Measurements from ENCODE around the gene ADIRF.
"Not testable (repeated sequence)": the region's sequence is repeated elsewhere in the genome, so short reads cannot be mapped to it uniquely, and the experiment has no call there.

The ADIRF gene

DNA sequence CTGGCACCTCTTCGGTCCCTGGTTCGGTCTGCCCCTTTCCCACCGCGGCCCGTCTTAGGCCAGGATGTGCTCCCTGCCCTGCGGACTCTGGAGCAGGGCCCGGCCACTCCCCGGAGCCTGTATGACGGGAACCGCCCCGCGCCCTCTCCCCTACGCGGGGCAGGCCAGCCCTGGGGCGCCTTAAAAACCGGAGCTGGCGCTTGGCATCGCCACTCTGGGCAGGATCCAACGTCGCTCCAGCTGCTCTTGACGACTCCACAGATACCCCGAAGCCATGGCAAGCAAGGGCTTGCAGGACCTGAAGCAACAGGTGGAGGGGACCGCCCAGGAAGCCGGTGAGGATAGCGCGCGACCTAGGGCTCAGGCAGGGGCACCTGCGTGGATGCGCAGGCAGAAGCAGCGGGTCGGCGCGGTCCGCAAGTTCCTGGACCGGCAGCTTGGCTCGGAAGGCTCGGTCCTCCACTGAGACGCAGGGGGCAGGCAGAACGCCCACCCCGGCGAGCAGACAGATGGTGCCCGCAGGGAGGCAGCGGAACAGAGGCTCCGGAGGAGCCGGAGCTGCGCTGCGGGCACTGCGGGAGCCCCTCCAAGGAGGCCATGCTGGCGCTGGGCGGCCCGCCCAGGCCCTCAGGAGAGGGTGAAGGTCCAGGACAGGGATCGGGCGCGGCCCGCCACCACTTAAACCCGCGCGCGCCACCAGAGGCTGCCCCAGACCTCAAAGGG lies at the start of gene ADIRF:
ADIRF (plus strand) TSS at position 212 of the 723 bp plus-strand sequence; CDS start at position 275, 63 bp downstream.
- FAIRE-seq, result no peak

DNA sequence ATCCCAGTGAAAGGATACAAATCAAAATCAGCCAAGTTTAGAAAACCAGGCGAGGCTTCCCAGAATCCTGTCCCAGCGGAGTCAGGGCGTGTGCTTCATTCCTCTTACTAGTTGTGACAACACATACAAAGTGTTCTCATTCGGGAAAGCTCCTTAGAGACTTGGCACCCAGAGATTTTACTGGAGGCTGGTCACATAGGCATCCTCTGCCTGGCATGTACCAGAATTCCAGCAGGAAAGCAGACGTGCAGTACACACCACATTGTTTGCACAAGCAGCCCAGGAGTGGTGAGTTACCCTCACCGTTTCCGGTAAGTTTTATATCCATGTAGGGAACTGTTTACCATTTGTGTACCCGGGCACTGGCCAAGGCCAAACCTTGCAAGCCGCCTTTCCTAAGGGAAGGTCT lies 45.7 kb upstream of the ADIRF start:
- no peak for FAIRE-seq

DNA sequence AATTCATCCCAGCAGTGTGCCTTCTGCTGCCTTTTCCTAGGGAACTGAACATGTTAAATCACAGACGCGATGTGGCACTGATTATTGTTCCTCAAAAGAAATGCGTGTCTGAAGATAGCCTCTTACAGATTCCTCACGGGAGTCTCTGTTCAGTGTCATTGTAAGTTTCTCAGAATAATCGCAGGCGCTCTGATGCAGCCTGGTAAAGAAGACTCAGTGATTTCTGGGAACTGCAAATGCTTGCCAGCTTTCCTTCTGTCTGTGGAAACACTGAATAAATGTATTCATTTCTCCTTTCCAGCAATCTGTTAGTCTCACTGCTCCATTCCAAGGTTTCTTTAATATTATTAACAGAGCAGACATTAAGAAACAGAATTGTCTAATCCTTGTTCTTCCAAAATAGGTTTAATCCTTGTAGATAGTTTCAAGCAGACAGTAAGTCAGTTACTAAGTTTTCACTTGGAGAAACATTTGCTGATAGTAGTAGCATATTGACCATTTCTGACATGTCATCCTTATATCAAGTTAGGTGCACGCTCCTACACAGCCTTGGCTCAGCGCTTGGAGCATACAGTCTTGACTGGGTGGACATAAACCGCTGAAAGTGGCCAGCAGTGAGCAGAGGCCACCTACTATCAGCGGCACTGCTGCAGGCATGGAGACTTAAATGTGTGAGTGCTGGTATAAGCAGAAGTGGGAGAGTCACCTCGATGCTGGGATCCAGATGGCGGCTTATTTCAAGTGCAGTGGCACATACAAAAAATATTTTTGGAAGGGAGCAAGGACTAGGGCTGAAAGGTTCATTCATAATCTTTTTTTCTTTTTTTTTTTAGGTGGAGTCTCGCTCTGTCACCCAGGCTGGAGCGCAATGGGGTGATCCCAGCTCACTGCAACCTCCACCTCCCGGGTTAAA lies 38.6 kb upstream of the ADIRF start:
- no peak for FAIRE-seq

DNA sequence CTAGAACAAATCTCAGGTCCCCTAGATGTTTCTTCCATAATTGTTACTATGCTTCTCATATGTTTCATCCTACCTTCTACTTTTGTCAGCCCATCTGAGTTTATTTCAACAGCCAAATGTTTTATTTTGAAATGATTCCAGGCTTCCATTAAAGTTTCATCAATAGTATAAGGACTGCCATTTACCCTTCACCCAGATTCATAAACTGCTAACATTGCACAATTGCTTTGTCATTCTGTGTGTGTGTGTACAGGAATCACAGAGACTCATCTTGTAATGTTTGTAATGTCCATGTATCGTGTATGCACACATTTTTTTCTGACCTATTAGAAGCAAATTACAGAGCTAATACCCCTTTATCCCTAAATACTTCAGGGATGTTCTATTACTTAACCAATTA lies 36.4 kb upstream of the ADIRF start:
- FAIRE-seq, result no peak

DNA sequence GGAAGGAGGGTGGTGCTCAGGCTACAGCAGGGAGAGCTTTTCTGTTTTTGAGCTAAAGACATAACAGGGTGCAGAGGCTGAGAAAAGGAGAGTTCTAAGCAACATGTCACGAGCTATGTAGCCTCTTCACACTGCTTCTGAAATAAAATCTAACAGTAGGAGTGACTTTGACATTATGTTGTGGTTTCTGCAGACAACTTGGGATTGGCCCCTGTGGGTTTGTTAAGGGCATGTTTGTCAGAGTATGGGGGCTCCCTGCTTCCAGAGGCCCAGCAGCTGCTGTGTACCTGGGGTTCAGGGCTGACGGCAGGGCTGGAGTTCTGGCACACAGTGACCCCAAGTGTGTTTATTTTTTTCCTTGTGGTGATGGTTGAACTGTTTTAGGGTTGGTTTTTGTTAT lies 35.6 kb upstream of the ADIRF start:
- no peak for FAIRE-seq

DNA sequence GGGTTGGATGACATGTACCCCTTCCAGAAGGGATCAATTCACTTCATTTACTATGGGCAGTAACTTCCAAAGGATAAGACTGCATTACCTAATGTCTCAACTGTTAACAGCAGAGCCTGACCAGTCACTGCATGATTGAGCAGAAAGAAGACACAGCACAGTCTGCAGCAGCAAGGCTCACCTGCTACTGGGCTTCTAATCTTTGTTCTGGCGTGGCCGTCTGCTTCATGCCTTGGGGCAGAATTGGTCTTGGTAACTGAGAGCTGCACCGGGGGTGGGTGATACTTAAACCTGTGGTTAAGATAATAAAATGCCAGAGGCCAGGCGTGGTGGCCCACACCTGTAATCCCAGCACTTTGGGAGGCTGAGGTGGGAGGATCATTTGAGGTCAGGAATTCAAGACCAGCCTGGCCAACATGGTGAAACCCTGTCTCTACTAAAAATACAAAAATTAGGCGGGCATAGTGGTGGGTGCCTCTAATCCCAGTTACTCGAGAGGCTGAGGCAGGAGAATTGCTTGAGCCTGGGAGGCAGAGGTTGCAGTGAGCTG lies 34.0 kb upstream of the ADIRF start:
- not testable (repeated sequence) for FAIRE-seq

DNA sequence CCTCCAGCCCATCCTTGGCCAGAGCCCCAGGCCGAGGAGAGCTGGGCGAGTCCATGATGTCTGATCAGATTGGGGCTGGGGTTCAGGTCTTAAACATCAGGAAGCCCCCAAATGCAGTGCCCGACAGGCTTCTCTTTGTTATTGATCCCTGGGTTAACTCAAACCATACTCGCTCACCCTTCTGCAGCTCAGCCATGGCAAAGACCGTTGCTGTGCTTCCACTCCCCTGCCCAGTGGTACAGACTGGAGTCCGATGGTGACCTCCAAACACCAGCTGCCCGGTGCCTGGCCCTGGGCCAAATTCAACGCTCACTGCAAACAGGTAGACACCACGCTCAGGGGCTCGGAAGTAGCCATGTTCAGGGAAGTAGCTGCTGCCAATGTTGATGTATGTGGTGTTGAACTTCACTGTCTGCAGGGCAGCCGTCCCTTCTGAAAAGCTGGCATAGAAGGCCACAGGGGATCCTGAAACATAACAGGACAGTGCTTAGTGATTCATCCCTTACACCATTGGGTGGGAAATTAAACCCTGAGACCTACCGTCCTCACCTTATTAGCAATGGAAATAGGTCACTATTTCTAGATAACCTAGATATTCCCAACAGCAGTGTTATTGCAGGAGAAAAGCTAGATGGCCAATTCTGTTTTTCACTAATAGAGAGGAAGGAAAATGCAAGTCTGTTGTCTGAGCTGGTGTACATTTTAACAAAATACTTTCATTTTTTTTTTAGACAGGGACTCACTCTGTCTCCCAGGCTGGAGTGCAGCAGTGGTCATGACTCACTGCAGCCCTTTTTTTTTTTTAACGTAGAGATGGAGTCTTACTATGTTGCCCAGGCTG lies 31.4 kb upstream of the ADIRF start:
- no peak for FAIRE-seq

DNA sequence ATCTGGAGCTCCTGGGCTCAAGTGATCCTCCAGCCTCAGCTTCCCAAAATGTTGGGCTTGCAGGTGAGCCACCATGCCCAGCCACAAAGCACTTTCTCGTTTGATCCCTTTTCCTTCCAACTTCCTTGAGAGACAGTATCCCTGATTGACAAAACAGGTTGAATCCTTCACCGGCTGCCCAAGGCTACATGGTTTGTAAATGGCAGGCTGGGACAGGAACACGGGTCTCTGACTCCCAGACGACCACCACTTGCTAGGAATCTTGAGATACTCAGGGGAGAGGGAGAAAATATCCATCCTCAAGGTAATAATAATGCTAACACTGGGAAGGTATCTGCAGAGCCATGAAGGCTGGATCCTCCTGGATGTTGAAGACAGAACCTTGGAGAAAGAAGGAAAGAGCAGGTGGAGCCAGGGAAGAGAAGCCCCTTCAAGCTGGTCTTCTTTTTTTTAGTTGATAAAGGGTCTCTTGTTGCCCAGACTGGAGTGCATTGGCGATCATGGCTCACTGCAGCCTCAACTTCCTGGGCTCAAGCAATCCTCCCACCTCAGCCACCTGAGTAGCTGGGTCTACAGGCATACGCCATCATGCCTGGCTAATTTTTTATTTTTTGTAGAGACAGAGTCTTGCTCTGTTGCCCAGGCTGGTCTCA lies 30.7 kb upstream of the ADIRF start:
- no peak for FAIRE-seq

DNA sequence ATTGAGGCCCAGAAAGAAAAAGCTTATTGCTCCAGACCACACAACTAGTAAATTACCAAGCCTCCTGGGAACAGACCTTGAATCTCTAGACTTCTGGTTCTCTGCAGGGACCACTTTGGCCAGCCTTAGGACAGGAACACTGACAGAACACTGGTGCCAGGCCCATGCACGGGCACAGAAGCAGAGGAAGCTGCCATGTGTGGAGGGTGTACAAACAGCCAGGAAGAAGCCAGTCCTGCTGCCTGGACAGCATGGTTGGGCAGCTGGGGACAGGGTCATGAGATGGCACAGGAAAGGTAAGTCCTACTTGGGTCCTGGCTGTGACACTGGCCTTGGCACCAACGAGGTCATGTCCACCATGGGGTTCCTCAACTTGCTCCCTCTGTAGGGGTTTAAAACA lies 30.0 kb upstream of the ADIRF start:
- FAIRE-seq, result no peak

DNA sequence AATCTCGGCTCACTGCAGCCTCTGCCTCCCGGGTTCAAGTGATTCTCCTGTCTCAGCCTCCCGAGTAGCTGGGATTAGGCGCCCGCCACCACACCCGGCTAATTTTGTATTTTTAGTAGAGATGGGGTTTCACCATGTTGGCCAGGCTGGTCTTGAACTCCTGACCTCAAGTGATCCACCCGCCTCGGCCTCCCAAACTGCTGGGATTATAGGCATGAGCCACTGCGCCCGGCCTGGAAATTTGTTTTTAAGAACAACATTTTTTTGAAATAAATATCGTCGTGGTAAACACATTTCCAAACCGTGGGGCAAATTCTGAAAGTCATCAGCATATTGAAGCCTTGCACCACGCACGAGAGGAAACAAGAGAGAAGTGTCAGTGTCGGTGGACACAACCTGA lies 28.2 kb upstream of the ADIRF start:
- FAIRE-seq, result not testable (repeated sequence)

DNA sequence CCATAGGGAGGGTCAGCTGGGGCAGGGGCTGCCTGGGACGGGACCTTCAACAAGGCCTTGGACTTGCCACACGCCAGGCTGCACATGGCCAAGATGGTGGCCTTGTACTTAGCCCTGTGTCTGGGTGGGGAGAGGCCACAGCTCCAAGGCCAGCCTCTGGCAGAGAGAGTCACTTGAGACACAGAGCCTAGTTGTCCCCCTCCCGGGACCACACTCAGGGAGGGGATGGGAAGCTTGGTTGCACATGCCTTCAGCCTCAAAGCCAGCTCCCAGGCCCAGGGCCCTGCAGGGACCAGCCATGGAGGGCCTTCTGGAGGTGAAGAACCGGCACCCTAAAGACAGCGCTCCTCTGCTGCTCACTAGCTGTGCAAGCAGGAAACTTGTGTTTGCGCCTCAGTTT lies 27.6 kb upstream of the ADIRF start:
- no peak for FAIRE-seq

DNA sequence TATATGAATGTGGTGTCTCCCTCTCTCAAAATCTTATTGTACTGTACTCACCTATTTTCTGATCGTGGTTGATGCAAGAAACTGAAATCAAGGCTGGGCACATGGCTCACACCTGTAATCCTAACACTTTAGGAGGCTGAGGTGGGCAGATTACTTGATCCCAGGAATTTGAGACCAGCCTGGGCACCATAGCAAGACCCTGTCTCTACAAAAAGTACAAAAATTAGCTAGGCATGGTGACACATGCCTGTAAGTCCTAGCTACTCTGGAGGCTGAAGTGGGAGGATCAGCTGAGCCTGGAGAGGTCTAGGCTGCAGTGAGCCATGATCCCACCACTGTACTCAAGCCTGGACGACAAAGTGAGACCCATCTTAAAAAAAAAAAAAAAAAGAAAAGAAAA lies 26.9 kb upstream of the ADIRF start:
- FAIRE-seq, result no peak

DNA sequence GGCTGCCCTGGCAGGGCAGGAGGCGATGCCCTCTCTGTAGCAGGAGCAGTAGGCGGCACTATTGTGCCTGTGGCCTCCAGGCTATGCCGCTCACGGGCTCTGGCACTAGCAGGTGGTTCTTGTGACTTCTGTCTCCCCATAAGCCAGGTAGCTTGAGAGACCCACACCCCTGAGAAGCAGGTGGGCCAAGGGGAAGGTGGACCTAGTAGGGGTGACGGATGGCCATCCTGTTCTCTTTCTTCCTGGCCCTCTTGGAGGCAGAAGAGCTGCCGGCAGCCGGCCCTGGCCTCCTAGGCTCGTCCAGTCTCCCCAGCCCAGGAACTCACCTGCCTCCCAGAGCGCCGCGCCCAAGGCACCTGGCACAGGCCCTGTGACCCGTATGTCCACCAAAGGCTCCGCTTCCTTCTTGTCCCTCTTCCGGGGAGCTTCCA lies 26.3 kb upstream of the ADIRF start:
- FAIRE-seq, result no peak

DNA sequence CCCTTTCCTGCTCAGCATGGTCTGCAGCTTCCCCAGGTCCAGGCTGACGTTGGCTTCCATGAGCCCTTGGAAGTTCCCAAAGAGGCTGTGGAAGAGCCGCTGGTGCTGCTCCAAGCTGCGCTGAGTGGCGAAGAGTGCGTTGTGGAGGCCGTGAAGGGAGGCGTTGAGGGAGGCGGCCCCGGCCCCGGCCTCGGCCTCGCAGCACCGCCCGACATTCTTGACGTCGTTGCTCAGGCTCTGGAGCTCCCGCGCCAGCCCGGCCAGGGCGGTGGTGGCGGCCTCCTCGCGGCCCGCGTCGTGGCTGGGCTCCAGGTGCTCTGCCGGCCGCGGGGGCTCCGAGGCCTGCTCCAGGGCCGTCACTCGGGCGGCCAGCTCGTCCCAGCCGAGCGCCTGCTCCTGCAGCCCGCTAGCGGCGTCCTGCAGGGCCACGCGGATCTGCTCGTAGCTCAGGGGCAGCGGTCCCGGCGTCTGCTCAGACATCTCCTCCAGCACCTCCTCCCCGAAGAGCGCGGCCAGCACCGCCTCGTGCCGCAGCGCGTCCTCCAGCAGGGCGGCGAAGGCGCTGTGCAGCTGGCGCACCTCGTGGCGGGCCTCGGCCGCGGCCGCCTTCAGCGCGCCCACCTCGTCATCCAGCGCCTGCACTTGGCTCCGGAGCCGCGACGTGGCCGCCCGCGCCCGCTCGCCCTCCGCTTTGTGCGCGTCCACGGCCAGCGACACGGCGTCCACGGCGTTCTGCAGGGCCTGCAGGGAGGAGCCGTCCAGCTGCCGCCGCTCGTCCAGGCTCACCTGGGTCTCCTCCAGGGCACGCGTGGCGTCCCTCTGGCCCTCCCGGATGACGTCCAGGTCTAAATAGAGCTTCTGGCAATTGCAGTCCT lies 25.6 kb upstream of the ADIRF start:
- FAIRE-seq, result no peak

DNA sequence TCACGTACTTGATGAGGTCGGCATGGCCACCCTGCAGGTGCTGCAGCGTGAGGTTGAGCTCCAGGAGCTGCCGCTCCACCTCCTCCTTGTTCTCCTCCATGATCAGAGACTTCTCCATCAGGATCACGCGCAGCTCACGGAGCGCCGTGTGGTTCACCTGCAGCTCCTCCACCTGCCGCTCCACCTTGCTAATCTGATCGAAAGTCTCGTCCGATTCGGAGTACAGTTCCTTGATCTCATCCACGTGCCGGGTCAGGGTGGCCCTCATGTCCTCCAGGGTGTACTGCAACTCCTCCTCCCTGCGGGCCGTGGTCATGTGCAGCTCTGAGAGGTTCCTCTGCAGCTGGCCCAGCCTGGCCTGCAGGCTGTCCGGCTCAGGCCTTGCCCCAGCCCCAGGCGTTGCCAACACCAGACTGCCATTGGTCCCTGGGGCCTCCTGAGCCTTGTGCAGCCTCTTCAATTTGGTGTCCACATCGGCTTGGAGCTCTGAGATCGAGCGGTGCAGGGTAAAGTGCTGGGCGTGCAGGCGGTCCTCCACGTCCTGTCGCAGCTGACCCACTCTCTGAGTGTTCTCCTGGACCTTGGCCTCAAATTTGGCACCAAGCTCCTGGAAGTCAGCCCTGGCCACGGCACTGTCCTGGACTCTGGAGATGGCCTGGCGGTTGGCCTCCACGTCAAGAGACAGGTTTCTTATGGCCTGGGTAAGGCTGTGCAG lies 24.8 kb upstream of the ADIRF start:
- no peak for FAIRE-seq

DNA sequence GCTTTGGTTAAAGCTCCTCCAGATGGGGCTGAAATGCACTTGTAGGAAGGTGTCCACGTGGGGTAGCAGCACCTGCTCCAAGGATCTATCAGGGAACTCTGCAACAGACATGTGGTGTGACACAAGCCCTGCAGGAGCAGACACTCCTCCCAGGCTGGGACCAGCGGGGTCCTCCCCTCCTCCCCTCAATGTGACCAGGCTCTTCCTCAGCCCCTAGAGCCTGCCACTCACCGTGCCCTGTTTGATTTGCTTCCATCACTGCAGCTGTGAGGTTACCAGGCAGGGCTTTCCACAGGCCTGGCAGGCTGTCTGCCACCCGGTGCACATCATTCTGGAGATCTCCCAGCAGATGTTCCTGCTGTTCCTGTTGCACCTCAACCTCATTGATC lies 24.3 kb upstream of the ADIRF start:
- no peak for FAIRE-seq

DNA sequence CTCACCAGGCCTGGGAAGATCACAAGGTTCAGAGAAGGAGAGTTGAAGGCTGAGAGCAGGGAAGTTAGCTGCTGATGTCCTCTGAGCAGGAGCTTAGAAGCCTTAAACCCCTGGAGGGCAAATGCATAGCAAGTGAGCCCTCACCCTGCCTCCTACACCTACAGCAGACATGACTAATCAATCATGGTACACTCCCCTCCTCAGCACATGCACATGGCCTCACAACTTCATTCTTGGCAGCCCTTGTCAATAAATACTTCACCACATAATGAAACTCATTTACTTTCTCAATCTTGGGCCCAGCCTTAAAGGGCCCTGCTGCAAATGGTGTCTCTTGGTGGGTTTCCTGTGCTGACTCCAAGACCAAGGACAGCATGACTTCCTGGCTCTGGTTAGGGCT lies 23.8 kb upstream of the ADIRF start:
- no peak for FAIRE-seq

DNA sequence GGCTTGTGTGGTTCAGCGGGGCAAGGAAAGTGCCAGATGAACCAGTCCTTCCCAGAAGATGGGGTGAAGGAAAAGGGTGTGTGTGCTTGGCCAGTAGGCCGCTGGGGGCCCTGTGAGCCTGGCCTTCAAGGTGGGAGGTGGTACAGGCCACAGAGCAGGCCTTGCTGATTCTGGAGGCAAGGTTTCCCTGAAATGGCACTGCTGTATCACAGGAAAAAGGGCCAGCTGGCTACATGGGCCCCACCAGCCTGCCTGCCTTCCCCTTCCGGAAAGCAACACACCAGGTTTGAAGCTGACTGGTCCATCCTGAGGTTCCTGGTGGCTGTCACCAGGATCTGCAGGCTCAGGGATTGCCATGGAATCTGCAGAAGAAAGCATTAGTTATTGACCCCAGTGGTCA lies 23.4 kb upstream of the ADIRF start:
- no peak for FAIRE-seq

DNA sequence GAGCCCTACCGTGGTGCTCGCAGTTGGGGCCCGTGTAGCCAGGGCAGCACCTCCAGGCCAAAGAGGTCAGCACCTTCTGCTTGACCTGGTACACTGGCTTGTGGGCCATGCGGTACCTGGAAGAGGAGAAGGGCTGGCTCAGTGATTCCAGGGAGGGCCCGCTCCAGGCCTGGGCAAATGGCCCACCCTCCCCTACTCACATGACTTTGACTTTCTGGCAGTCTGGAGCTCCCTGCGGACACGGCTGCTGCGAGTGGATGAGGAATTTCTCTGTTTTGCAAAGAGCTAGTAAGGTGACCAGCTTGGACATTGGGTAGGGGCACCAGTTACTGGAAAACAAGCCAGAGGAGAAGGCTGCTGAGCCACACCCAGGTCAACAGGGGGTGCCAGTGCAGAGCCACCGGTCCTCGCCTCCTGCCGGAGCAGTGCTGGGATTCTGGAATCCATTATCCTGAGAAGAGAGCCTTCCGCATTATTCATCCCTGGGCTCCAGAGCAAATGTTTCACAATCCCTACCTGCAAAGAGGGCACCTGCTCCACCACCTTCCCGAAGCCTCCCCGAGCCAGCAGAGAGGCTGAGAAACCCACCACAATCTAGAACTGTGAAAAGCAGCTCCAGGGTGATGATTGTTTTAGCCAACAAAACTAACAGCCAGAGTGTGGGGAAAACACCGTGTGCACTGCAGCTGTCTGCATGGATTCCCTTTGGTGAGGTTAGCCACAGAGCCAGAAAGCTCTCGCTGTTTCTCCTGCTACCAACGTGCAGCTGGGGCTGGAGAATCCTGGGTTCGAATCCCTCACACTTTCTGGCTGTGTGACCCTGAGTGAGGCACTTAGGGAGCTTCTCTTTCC lies 22.7 kb upstream of the ADIRF start:
- FAIRE-seq, result no peak
